Adipocyte (in vitro differentiated cells): ENCODE results near the gene SECTM1.
A peak's percentile ranks its signal among the peaks of the same experiment; 100 is the strongest.
"Not testable (repeated sequence)": the region's sequence is repeated elsewhere in the genome, so short reads cannot be mapped to it uniquely, and the experiment has no call there.

Experiments used
- DNase-seq: peaks from one replicate; pipeline ENCODE4 v3.0.0-alpha.2; 2015; ENCODE audit warnings: low read depth
- H3K27me3 ChIP-seq: replicated peaks from 2 replicates; pipeline ENCODE4 v1.7.0; 2013; ENCODE audit warnings: mild to moderate bottlenecking, low read length, moderate library complexity; ENCODE audit not compliant: control insufficient read depth, insufficient read depth
- H3K36me3 ChIP-seq: 2 replicates; pipeline ENCODE4 v1.7.0; 2013; ENCODE audit warnings: low read length, mild to moderate bottlenecking, moderate library complexity; ENCODE audit not compliant: control insufficient read depth, insufficient read depth, severe bottlenecking
- H3K4me1 ChIP-seq: 2 replicates; pipeline ENCODE4 v1.7.0; 2013; ENCODE audit warnings: mild to moderate bottlenecking, low read length, moderate library complexity; ENCODE audit not compliant: control insufficient read depth, insufficient read depth
- H3K4me3 ChIP-seq: 2 replicates; pipeline ENCODE4 v1.7.0; 2013; ENCODE audit warnings: mild to moderate bottlenecking, low read length, moderate library complexity
- H3K9ac ChIP-seq: 2 replicates; pipeline ENCODE4 v1.7.0; 2013; ENCODE audit warnings: mild to moderate bottlenecking, low read length, moderate library complexity
- H3K9me3 ChIP-seq: 2 replicates; pipeline ENCODE4 v1.7.0; 2013; ENCODE audit warnings: mild to moderate bottlenecking, low read length, moderate library complexity; ENCODE audit not compliant: control insufficient read depth

The SECTM1 gene

GRCh38 chr17:82365606-82366295, 32.2 kb upstream of the SECTM1 start:
- Histone ChIP-seq H3K9me3 (no peaks in the 10 kb centered on the region), H3K4me3 (no peak overlapping the region), H3K9ac (no peak overlapping the region), H3K27me3 (peaks cover 31% of the 10 kb centered on the region), H3K36me3 (no peaks in the 10 kb centered on the region), H3K4me1 (peaks cover 3% of the 10 kb centered on the region)
- no peak for DNase-seq

GRCh38 chr17:82361885-82362633, 28.5 kb upstream of the SECTM1 start:
- Histone ChIP-seq H3K4me1 (no peaks in the 10 kb centered on the region), H3K9ac (no peak overlapping the region), H3K27me3 (peaks cover 36% of the 10 kb centered on the region), H3K36me3 (no peaks in the 10 kb centered on the region), H3K4me3 (no peak overlapping the region), H3K9me3 (no peaks in the 10 kb centered on the region)
- no peak for DNase-seq

- H3K4me3 ChIP-seq, DNase-seq, H3K9ac ChIP-seq, H3K4me1 ChIP-seq, H3K9me3 ChIP-seq, H3K36me3 ChIP-seq: not testable (repeated sequence)
- peaks cover 39% of the 10 kb centered on the region for H3K27me3 ChIP-seq
These were observed 26.0 kb upstream of the SECTM1 start for GRCh38 chr17:82359451-82360074.

- Histone ChIP-seq H3K9ac (no peak within 1 kb of the TSS), H3K4me3 (no peak within 1 kb of the TSS), H3K36me3 (no peaks in the 10 kb centered on the region), H3K9me3 (no peaks in the 10 kb centered on the region), H3K4me1 (no peaks in the 10 kb centered on the region), H3K27me3 (peaks cover 39% of the 10 kb centered on the region)
- no peak for DNase-seq
These were observed 25.1 kb upstream of the SECTM1 start, which contains the start of gene TEX19 for GRCh38 chr17:82358465-82359350. Gene TEX19, plus strand, starts transcription at chr17:82359247. Its CDS starts 2,904 bp downstream, at chr17:82362151.

GRCh38 chr17:82357394-82357793, 23.8 kb upstream of the SECTM1 start:
- Histone ChIP-seq H3K4me1 (no peaks in the 10 kb centered on the region), H3K9me3 (no peaks in the 10 kb centered on the region), H3K27me3 (peaks cover 39% of the 10 kb centered on the region), H3K36me3 (no peaks in the 10 kb centered on the region), H3K4me3 (no peak overlapping the region), H3K9ac (no peak overlapping the region)
- DNase-seq: no peak

GRCh38 chr17:82356845-82357355, 23.3 kb upstream of the SECTM1 start:
- DNase-seq: no peak
- Histone ChIP-seq H3K4me1 (no peaks in the 10 kb centered on the region), H3K27me3 (peaks cover 39% of the 10 kb centered on the region), H3K9me3 (no peaks in the 10 kb centered on the region), H3K4me3 (no peak overlapping the region), H3K9ac (no peak overlapping the region), H3K36me3 (no peaks in the 10 kb centered on the region)

GRCh38 chr17:82355770-82356427, 22.3 kb upstream of the SECTM1 start:
- Histone ChIP-seq H3K9ac (no peak overlapping the region), H3K9me3 (no peaks in the 10 kb centered on the region), H3K27me3 (peaks cover 42% of the 10 kb centered on the region), H3K4me1 (no peaks in the 10 kb centered on the region), H3K4me3 (no peak overlapping the region), H3K36me3 (no peaks in the 10 kb centered on the region)
- DNase-seq: peak; percentile 45

- Histone ChIP-seq H3K4me3 (no peak overlapping the region), H3K36me3 (no peaks in the 10 kb centered on the region), H3K9ac (no peak overlapping the region), H3K27me3 (peaks cover 42% of the 10 kb centered on the region), H3K4me1 (peaks cover under 1% of the 10 kb centered on the region), H3K9me3 (no peaks in the 10 kb centered on the region)
- DNase-seq: no peak
These were observed 21.3 kb upstream of the SECTM1 start for GRCh38 chr17:82354804-82355308.

- DNase-seq: no peak
- no peak overlapping the region for H3K9ac ChIP-seq
- H3K4me3 ChIP-seq: no peak overlapping the region
- H3K9me3 ChIP-seq: no peaks in the 10 kb centered on the region
- H3K4me1 ChIP-seq: peaks cover 11% of the 10 kb centered on the region
- no peaks in the 10 kb centered on the region for H3K36me3 ChIP-seq
- H3K27me3 ChIP-seq: peaks cover 29% of the 10 kb centered on the region
These were observed 19.9 kb upstream of the SECTM1 start for GRCh38 chr17:82353484-82353883.

GRCh38 chr17:82351713-82352488, 18.3 kb upstream of the SECTM1 start:
- Histone ChIP-seq H3K4me1 (peaks cover 11% of the 10 kb centered on the region), H3K27me3 (peaks cover 15% of the 10 kb centered on the region), H3K9me3 (no peaks in the 10 kb centered on the region), H3K4me3 (no peak overlapping the region), H3K9ac (no peak overlapping the region), H3K36me3 (no peaks in the 10 kb centered on the region)
- peak; percentile 96 for DNase-seq
